CD4-positive, alpha-beta T cell treated with Interleukin-21 for 1 hour (primary cell): ENCODE data around the gene AGAP3.
A peak's percentile ranks its signal among the peaks of the same experiment; 100 is the strongest.

Experiments used
- DNase-seq: peaks from one replicate; pipeline ENCODE4 v3.0.0-alpha.2; 2020

AGAP3 gene

DNA sequence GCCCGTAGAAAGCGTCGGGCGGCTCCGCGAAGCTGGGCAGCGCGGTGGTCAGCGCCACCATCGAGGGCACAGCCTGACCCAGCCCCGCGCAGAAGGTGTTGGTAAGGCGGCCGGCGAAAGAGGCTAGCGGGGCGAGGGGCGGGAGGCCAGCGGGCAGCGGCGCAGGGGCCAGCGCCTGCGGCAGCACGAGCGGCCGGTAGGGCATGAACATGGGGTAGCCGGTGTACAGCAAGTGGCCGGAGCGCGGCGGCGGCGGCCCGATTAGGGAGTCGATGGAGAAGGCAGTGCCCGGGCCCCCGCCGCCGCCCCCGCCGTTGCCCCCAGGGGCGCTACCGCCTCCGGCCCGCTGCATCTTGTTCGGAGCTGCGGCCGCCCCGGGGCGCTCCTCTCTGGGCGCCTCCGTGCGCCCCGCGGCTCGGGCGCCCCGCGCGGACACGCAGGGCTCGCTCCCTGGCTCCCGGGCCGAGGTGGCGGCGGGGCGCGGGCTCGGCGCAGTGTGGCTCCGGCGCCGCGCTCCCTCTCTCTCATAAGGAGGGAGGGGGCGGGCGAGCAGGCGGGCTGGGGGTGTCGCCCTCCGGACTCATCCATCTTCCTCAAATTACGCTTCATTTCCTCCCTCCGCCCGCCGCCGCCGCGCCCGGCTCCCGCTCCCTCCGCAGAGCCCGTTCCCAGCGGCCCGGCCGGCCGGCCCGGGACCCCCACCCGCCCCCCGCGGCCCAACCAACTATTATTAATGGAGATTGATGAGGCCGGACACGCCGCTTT is 81.1 kb downstream of the AGAP3 start, which contains the start of gene GBX1:
GBX1 (minus strand) TSS at position 498 of the 765 bp plus-strand sequence; CDS start at position 352, 146 bp downstream.
- DNase-seq: peak; percentile 11

- peak; percentile 61 for DNase-seq
Observed at GRCh38 chr7:151168003-151168786, 81.9 kb downstream of the AGAP3 start.

DNA sequence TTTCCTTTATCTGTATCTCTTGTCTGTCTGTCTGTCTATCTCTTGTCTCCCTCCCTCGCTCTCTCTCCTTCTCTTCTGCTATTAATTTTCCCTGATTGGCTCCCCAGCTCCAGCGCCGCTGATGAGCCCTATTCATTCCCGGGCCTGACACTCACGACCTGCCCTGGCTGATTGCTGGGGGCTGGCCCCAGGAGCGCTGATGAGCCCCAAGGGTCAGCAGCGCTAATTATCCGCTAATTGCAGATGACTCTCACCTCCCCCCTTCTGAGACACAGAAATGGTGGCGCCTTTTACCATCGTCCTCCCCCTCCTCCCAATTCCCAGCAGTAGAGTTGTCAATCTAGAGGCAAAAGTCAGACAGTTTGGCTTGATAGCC is 82.5 kb downstream of the AGAP3 start:
- DNase-seq: no peak

DNA sequence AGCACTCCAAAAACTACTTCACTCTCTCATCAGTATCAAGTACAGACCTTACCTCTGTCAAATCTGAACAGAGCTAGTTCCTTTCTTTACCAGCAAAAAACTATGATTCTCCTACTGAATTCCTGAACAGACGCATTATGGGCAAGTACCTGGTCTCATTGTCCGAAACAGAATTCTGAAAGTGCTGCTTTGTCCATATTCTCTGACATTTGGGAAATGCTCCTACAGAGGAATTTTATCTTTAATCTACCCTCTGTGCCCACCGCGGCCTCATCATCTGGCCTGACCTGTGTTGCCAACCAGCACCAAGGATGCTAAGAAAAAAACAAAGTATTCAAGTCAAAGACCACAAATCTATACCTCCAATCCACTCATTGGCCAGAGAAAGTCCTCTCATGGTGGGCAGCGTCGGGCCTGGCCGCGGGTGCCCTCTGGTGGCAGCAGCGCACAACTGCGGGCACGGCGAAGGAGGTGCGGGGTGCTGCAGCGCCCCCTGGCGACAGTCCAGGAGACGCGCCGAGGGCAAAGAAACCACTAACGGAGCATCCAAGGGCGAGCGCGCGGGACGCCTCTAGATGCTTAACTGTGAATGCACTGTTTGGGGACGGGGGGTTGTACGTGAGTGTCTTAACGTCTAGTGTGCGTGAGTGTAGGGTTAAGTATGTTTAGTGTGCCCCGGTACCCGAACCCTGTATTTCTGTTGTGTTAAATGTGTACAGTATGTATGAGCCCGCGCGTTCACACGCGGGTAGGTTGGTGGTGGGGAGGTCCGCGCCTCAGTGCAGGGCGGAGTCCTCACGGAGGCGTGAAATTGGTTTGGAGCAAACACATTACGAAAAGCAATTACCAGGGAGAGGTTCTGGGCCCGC is 86.2 kb downstream of the AGAP3 start:
- peak; percentile 82 for DNase-seq

- no peak for DNase-seq
Observed at GRCh38 chr7:151173386-151174245, 87.3 kb downstream of the AGAP3 start.

GRCh38 chr7:151174246-151175046 is 88.2 kb downstream of the AGAP3 start:
- DNase-seq: peak; percentile 17

GRCh38 chr7:151175047-151175792 is 88.9 kb downstream of the AGAP3 start:
- no peak for DNase-seq

GRCh38 chr7:151175793-151176311 is 89.6 kb downstream of the AGAP3 start:
- DNase-seq: no peak

DNA sequence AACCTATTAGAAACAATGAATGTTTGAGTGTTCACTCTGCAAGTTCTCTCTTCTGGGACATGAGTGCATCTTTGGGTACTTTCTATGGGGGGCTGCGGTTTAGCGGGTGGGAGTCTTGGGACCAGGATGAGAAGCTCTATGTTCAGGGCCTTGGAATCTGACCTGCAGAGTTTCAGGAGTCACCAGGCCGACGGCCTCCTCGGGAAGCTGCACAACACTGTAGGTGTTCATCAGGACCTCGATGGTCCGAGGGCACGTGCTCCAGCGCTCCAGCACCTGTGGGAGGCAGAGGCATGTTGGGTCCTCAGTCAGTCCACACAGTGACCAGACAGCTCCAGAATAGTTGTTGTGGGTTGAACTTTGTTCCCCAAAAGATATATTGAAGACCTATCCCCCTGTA is 90.1 kb downstream of the AGAP3 start:
- no peak for DNase-seq

DNA sequence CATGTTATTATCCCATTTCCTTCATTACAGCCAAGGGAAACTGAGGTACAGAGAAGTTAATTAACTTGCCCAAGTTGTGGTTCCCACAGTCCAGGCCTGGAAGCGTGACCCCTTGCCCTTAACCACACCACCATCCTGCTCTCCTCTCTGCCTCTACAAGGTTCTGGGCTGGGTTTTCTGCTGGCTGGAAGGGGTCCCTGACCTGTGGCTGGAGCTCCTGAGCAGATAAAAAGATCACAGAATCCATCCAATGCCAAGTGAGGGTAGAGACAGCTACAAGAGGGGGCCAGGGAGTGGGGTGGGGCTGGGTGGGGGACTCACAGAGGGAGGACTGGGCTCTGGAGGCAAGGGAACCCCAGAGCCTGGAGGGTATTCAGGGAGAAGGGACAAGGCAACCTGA is 91.0 kb downstream of the AGAP3 start:
- no peak for DNase-seq

DNA sequence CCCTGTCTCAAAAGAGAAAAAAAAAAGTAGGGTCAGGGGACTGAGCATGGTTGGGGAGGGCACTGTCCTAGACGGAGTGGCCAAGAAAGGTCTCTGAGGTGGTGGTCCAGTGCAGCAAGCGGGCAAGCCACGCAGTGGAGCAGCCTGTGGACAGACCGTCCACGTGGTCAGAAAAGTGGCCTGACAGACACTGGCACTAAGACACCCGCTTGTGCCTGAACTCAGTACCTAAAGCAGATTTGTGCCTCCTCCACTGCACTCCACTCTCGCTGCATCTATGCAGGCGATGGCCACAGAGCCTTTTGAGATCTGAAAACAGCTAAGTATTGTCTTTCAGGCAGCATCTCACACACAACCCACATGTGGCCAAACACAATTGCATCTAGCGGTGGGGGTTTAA is 92.0 kb downstream of the AGAP3 start:
- no peak for DNase-seq

GRCh38 chr7:151178831-151179230 is 92.6 kb downstream of the AGAP3 start:
- DNase-seq: no peak

- no peak for DNase-seq
Observed at GRCh38 chr7:151179287-151179860, 93.1 kb downstream of the AGAP3 start.

- no peak for DNase-seq
Observed at GRCh38 chr7:151179946-151180345, 93.7 kb downstream of the AGAP3 start.

- DNase-seq: no peak
Observed at GRCh38 chr7:151181011-151181431, 94.7 kb downstream of the AGAP3 start.

GRCh38 chr7:151185762-151186639 is 99.7 kb downstream of the AGAP3 start:
- DNase-seq: no peak

DNA sequence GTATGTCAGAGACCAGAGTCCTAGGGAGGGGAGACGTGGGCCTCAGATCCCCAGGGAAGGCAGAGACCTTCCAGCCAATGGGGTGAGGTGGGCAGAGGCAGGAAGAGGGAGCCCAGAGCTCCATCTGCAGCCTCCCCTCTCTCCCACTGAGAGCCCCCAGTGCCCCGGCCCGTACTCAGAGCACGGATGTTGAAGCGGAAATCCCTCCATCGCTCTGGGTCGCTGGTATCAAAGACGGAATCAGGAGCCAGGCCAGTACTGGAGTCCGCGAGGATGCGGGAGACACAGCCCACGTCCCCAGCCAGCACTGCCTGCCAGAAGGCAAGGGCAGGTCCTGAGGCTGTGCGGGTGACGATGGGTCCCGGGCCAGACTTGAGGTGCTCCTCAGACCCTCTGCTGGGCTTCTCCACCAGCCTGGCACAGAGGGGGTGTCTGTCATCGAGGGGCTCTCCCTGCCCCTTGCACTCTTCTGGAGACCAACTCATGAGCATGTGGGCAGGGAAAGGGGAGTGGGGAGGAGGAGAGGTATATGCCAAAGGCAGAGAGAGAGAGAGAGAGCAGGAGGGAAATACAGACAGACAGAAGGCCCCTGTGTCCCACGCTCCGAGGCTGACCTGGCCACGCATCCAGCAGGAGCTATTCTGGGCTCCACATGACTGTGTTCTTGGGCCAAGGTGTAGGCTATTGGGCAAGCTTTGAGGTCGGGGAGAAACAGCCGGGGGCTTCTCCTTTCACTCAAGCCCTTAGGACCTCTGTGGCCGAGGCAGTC is 100.5 kb downstream of the AGAP3 start, which contains the start of gene ASB10:
ASB10 (minus strand) TSS at position 611 of the 769 bp plus-strand sequence; CDS start at position 491, 120 bp downstream.
- no peak for DNase-seq
